Measurements from ENCODE around the gene ADGB. TPM values are rescaled to one million over a fixed set of nuclear protein-coding genes. Genes with fewer than 3 reads are reported as not detected.
"Not testable (repeated sequence)": the region's sequence is repeated elsewhere in the genome, so short reads cannot be mapped to it uniquely, and the experiment has no call there.

ADGB gene
- not detected for total RNA-seq

DNA sequence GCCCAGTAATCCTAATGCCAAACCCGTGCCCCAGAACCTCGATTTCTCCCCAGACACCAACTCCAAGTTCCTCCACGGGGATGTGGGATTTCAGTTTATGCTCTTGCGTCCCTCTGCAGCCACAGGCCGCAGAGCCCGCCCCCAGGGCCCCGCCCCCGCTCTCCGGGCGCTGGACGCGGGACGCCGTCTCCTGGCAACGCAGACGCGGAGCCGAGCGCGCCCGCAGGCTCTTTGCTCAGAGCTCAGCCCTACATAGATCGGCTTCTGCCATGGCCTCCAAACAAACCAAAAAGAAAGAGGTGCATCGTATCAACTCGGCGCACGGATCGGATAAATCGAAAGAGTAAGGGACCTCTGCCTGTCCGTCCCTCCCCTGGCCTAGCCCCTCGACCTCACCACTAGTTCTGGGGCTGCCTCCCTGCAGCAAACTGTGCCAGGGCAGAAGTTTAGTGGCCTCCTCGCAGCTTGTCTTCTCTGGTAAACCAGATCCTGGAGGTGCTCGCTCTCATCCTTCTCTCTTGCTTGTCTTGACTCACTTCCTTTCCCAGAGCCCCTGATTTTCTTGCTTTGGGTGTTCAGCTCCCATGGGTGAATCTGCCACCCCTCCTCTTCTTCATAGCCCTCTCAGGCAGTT lies at the start of gene ADGB:
Gene ADGB, plus strand, starts transcription at position 201 of the 634 bp plus-strand sequence. Its CDS starts 69 bp downstream, at position 270.
- DNase-seq = no peak

DNA sequence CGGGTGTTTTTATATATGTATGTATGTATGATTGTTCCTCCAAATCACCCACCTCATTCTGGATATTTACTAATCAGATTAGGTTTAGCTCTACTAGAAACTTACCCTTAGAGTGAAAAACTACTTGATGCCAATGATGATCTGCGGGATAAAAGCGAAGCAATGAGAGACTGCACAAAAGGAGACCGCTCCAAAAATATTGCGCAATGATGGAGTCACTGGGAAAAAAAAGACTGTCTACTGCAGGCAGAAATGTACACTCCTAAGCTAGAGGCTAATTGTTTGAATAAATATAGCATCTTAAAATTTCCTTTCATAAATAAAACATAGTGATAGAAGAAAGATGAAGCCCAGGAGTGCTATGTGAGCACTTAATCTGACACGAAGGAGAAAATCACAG lies 47.9 kb upstream of the ADGB start:
- DNase-seq = no peak

DNA sequence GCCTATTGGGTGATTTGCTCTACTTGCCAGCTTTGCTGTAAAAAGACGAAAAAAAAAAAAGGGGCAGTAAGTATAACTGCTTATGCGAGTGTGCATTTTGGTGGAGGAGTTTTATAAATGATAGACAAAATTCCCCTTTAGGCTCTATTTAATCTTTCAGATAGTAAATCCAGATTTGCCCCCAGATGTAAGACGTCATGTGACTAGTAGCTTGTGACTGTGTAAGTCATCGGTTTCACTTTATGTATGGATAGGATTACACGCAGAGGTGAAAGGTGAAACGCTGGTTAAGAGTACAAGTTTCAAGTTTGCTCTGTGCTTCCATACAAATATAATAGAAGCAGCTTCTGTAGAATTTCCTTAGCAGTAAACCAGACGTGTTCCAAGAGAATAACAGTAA lies 47.2 kb upstream of the ADGB start:
- DNase-seq = no peak

DNA sequence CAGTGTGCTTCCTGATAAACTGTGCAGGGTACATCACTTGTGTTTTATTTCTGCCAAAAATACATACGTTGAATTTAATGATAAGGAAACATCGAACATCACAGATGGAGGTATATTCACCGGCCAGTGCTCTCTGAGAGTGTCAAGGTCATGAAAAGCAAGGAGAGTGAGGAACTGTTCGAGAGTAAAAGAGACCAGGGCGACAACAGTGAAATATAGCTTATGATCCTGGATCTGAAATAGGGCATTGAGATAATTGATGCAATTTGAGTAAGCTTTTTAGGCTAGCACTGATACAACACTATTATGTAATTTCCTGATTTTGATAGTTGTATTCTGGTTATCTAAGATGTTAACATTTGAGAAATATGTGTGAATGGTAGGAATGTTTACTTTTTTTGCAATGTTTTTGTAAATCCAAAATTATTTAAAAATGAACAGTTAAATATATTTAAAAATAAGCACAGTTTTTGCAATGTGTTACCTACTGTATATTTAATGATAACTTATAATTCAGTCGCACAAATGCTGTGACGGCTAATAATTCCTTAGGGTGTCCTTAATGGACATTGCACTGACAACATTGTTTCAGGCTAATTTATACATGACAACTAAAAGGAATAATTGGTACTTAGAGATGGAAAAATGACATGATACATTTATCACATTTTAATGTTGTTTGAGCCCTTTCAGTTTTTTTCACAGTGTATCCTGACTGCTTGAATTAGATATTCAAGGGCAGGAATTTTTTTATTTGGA lies 45.2 kb upstream of the ADGB start:
- no peak for DNase-seq

DNA sequence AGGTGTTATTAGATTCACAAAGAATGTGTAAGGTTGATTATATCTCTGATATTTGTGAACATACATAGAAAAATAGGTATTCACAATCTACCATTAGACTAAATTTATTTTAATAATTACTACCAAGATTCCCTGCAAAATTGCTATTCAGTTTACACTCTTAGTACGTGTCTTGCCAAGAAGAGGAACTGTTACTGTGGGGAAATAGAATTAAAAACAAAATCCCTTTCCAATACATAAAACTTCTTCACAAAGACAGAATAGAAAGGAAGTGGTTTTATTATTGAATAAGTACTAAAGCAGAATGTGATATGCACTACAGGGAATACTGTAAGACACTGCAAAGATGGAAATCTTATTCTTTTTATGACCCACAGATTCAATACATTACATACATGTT lies 38.2 kb upstream of the ADGB start:
- no peak for DNase-seq

DNA sequence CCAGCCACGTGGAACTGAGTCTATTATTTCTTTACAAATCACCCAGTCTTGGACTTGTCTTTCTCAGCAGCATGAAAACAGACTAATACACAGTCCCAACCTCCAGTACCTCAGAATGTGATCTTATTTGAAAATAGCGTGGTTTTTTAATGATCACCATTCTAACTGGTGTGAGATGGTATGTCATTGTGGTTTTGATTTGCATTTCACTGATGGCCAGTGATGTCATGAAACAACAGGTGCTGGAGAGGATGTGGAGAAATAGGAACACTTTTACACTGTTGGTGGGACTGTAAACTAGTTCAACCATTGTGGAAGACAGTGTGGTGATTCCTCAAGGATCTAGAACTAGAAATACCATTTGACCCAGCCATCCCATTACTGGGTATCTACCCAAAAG lies 32.1 kb upstream of the ADGB start:
- DNase-seq = not testable (repeated sequence)

DNA sequence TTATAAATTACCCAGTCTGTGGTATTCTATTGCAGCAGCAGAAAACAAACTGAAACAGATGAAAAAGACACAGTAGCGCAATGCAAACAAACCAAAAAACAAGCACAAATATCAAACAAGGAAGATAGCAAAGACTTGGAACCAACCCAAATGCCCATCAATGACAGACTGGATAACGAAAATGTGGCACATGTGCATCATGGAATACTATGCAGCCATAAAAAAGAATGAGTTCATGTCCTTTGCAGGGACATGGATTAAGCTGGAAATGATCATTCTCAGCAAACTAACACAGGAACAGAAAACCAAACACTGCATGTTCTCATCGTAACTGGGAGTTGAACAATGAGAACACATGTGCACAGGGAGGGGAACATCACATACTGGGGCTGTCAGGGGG lies 30.2 kb upstream of the ADGB start:
- DNase-seq = not testable (repeated sequence)

DNA sequence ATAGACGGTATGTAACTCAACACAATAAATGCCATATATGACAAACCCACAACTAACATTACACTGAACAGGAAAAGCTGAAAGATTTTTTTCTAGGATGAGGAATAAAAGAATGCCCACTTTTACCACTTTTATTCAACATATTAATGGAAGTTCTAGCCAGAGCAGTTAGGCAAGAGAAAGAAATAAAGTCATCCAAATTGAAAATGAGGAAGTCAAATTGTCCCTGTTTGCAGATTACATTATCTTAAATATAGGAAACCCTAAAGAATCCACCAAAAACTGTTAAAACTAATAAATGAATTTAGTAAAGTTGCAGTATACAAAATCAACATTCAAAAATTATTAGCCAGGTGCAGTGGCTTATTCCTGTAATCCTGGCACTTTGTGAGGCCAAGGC lies 24.6 kb upstream of the ADGB start:
- no peak for DNase-seq

DNA sequence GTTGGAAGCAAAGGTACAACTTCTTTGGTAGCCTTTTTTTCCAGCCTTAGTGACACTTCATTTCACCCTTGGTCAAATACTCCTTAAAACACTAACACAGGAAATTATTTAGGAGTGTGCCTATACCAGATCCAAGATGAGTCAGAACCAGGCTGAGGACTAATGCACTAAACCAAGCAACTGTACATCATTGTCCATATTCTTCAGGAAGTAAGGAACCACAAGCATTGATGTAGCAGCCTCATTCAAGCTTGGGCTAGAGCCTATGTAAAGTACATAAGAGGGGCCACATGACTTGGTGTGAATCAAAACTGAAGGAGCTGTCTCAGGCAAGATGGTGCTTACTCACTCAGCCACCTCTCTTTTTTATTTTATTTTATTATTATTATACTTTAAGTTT lies 20.7 kb upstream of the ADGB start:
- no peak for DNase-seq

DNA sequence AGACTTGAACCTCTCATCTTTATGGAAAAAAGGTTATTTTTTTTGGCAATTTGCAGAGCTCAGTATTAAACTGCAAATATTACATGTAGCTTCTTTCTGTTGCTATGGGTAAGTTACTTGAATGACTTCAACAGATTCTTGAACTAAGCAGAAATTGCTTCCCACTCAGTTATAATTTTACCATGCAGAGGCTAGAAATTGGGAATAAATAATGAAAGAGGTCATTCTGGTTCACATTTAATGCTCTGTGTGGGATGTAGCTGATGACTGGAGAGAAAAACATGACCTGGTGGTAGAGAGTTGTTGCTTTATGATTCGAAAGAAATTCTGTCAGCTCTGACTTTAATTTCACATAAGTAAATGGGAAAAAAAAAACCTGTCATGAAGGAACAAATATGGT lies 16.8 kb upstream of the ADGB start:
- no peak for DNase-seq

DNA sequence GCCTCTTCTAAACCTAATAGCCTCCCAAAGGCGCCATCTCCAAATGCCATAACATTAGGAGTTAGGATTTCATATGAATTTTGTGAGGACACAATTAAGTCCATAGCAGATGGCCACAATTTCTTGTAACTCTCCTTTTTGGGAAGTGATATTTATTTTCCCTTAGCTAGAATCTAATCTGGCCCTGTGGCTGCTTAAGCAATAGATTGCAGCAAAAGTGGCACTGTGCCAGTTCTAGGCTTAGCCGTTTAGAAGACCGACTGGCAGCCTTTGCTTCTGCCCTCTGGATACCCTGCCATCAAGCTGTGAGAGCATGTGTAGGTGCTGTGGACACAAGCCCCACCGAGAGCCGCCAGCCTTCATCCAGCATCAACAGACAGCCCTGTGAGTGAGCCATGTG lies 15.9 kb upstream of the ADGB start:
- no peak for DNase-seq

DNA sequence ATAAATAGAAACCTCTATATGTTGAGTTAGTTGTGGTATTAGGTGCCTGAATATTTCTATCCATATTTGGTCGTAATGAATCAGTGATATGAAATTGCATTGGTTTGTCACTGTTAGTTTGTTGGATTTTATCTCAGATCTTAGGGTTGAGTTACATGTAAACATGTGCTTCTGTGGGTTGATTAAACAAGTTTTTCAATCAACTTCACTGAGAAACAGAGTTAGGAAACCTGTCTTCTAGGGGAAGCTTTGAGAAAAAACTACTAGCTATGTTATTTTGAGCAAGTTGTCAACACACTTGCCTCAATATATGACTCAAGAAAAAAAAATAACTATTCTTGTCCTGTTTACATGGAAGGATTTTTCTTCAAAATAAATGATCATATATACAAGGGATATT lies 14.8 kb upstream of the ADGB start:
- DNase-seq = no peak

DNA sequence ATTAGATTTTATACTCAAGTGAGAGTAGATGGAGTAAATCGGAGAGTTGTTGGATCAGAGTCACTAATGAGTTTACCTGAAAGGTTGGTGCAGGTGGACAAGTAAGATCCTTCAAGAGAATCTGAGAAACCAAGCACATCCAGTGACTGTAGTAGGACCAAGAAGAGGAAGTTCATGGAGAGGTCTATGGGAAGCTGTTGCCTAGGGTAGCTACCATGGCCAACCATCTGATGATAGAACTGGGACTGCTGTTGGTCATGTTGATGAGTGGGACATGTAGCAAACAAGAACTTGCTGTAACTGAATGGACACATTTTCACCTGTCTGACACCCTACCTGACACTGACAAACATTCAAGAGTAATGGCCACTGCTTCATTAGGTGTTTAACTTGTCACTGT lies 11.3 kb upstream of the ADGB start:
- DNase-seq = no peak

DNA sequence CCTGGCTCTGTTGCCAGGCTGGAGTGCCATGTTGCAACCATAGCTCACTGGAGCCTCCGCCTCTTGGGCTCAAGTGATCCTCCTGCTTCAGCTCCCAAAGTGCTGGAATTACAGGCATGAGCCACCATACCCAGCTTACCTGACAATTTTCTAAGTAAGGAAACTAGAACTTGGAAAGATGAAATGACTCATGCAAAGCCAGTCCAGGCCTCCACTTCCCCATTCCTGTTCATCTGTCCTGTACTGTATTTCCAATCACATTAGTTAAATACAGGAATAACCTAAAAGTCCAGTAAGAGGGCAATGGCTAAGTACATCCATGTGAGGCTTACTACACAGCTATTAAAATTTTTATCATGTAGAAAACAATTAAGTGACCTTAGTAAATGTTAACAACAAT lies 8.3 kb upstream of the ADGB start:
- DNase-seq = no peak

DNA sequence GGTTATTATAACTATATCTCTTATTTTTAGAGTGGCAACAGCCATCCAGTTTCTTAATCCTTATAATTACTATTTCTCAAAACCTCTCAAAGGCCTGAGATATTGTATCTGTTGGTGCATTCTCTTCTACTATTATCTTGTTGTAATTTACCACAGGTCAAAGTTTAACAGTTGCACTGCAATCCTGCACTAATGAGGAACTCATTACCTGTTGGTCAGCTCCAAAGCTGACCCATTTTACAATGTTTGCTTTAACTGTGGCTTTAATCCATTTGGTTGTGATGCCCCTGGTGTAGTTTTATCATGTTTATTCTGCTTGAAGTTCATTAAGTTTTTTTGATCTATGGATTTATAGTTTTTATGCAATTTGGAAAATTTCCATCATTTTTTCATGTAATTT lies 6.3 kb upstream of the ADGB start:
- DNase-seq = no peak

DNA sequence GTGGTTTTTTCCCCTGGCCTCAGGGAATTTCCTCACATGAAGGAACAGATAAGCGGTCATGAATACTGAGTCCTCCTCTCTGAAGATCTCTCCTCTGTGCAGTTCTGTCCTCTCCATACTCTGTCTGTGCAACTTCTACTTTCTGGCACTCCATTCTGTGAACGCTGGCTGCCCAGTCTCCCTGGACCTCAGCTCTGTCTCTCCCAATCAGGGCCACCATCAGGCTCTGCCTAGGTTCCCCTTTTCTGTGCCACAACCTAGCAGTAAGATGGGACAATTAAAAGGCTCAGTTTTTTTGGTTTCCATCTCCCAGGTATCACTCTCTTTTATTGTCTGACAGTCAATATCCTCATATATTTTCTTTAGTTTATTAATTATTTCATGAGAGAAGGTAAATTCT lies 4.8 kb upstream of the ADGB start:
- DNase-seq = no peak

DNA sequence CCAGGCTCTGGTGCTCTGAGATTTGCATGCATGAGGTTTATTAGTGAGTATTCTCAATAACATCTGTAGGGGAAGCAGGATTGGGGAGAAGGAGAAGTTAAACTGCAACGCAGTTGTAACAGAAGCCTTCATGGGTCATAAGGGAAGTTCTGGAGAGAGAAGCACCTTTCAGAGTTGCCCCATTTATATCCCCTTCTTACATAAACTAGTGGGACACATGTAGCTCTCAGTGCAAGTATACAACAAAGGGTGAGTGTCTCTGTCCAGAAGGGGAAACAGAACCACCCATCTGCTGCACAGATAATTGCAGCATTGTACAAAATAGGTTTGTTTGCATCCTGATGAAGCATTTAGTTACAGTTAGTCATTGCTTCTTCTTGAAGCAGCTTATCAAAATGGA lies 4.3 kb upstream of the ADGB start:
- no peak for DNase-seq

DNA sequence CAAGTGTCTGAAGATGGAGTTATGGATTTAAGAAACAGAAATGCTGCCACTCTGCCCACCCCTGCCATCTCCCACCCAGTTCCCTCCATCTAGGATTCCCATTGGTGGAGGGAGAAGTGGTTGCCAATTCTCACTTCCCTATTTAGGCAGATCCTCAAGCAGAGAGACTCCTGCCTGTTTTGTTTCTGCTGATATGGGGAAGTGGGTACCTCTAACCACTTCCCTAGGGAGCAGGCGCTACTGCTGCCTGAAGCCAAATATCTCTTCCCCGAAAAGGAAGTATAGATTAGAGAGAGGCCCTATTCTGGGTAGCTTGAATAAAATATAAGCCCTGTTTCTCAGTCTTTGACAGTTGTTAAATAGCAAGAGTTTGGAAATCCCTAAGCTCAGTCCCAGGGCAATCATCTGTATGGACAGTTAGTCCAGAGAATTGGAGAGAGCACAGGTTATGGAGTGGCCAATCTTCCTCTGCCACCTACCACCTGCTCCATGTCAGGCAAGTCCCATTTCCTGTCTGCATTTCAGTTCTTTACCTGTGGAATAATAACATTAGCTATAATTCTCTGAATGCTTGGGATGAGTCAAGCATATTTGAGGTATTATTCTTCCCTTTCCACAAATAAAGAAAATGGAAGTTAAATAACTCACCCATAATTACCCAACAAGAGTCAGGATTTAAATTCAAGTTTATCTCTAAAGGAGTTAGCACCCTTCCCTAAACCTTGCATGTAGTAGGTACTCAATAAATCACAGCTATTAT lies 2.6 kb upstream of the ADGB start:
- no peak for DNase-seq

DNA sequence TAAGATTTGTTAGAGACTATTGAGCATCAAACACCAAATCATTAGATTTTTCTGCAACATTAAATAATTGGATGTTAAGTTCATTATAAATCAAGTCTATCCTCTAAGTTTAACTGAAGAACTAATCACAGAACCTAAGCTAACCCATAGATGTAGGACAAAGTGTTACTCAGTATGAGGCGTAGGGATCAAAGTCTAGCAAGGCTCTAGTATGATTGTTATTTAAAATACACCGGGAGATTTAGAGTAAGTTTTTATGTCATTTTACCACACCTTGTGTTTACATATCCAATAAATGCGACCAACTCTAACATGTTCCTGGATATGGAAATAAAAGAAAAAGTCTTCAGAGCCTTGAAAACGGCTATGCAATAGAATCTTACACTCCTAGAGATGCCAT lies 2.6 kb downstream of the ADGB start:
- DNase-seq = no peak

DNA sequence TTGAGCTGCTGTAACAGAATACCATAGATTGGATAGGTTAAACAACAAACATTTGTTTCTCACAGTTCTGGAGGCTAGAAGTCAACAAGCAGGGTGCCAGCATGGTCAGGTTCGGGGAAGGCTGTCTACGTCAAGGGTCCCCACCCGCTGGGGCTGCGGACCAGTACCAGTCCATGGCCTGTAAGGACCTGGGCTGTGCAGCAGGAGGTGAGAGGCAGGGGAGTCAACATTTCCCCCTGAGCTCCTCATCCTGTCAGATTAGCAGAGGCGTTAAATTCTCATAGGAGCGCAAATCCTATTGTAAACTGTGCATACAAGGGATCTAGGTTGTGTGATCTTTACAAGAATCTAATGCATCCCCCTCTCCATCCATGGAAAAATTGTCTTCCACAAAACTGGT lies 3.8 kb downstream of the ADGB start:
- no peak for DNase-seq

DNA sequence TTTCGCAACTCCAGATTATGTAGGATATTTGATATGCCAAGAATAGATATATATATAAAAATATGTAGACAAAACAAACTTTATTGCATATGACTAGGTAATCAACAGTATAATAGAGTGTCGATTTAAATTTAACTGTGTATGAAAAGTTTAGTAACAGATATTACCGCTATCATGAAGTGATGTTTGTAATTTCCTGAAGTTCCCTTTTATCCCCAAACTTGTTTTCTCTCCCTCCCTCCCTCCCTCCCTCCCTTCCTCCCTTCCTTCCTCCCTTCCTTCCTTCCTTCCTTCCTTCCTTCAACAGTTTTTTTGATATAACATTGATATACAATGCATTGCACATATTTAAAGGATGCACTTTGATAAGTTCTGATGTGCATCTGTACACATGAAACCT lies 15.2 kb downstream of the ADGB start:
- DNase-seq = no peak

DNA sequence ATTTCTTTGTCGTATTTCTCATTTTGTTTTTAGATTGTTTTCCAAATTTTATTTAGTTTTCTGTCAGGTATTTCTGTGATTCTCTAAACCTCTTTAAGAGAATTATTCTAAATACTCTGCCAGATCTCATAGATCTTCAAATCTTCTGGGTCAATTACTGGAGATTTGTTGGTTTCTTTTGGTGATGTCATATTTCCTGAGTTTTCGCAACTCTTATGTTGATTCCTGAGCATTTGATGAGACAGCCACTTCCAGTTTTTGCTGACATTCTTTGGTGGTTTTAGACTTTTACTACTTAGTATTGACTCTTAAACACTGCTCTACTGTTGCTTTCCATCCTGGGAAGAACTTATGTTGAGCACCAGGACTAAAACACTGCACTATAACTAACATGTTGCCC lies 21.9 kb downstream of the ADGB start:
- DNase-seq = no peak

DNA sequence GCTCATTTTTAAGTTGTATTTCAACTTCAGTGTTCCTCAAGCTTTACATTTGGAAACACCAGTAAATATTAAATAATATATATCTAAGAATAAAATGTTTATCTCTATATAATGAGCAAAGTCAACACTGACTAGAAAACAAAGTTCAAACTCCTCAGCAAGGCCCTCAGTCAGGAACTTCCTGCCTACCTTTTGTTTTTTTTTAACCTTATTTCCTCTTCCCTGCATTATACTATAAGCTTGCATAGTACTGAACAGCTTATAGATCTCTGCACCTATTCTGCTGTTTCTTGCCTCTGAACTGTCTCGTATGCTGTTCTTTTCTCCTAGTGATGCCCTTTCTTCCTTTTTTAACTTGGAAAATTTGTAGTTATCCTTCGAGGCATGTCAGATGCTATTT lies 29.6 kb downstream of the ADGB start:
- DNase-seq = no peak

DNA sequence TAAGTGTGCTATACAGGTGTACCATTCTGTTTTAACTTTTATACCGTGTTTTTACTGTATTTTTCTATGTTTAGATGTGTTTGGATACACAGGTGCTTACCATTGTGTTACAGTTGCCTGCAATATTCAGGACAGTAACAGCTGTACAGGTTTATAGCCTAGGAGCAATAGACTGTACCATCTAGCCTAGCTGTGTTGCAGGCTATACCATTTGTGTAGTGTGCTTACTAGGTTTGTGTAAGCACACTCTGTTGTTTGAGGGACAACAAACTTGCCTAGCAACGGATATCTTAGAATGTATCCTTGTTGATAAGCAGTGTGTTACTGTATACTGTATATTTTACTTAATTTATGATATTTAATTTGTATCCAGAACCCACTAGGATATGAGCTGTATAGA lies 35.2 kb downstream of the ADGB start:
- DNase-seq = no peak

Data from effector CD4-positive, alpha-beta T cell (primary cell).